ENCODE results near the gene UGGT2. TPM values are rescaled to one million over a fixed set of nuclear protein-coding genes. Genes with fewer than 3 reads are reported as not detected.

Gene UGGT2
- total and polyA plus RNA-seq, 9 of the 15 experiments (the other 6 are each of a cell fraction or from before 2014, with no cell fraction given): 3.5 to 24.5 (median 18.3) TPM

GRCh38 chr13:96018135-96018534 is 35.1 kb downstream of the UGGT2 start:
- CTCF ChIA-PET (ENCODE audit: low intra/inter-chr PET ratio): no interaction called here
- Histone ChIP-seq H4K20me1 (replicated peaks; ENCODE audit: control insufficient read depth, insufficient read depth, low read length) (no peaks in the 10 kb centered on the region), H3K27ac (ENCODE audit: extremely low read depth, low read depth, low read length) (no peak overlapping the region), H3K4me3 (no peak overlapping the region), H3K9me1 (ENCODE audit: control insufficient read depth, insufficient read depth, low read length) (no peaks in the 10 kb centered on the region), H2AFZ (ENCODE audit: low read depth, low read length) (no peak overlapping the region), H3K79me2 (ENCODE audit: control insufficient read depth, insufficient read depth, low read length) (no peaks in the 10 kb centered on the region), H3K4me1 (replicated peaks in 1 of 2; ENCODE audit: control insufficient read depth in 2 of 2, insufficient read depth in 2 of 2, low read length in 2 of 2) (no peaks in the 10 kb centered on the region), H3K36me3 (ENCODE audit: control insufficient read depth, insufficient read depth, low read length) (peaks cover 9% of the 10 kb centered on the region; the same call in 2 of the 3 replicates), H3K9me3 (replicated peaks; ENCODE audit: control insufficient read depth, insufficient read depth, low read depth, low read length) (no peaks in the 10 kb centered on the region), H3K9ac (ENCODE audit: insufficient read depth in 1 of 2, low read depth in 2 of 2, low read length in 2 of 2) (no peak overlapping the region), H3K27me3 (ENCODE audit: control insufficient read depth in 2 of 2, insufficient read depth in 2 of 2, low read length in 2 of 2) (no peaks in the 10 kb centered on the region), H3K4me2 (ENCODE audit: insufficient read depth, low read length) (no peak overlapping the region)
- in situ Hi-C loops (cut with MboI): no loop called here
- no TSS peak for BruUV-seq (replicated peaks)
- POLR2A ChIA-PET: no interaction called here
- FAIRE-seq: no peak
- intact Hi-C loops (cut with micrococcal nuclease): no loop called here
- no peak for DNase-seq (ENCODE audit: extremely low read depth in 1 of 4, low spot score in 3 of 4)
- 95% methylated on average over 3 of the region's 3 CpGs for WGBS (ENCODE audit: insufficient coverage, low coverage, missing lambda C conversion rate)
- no peak for ATAC-seq
- TF ChIP-seq, protein P1, sequence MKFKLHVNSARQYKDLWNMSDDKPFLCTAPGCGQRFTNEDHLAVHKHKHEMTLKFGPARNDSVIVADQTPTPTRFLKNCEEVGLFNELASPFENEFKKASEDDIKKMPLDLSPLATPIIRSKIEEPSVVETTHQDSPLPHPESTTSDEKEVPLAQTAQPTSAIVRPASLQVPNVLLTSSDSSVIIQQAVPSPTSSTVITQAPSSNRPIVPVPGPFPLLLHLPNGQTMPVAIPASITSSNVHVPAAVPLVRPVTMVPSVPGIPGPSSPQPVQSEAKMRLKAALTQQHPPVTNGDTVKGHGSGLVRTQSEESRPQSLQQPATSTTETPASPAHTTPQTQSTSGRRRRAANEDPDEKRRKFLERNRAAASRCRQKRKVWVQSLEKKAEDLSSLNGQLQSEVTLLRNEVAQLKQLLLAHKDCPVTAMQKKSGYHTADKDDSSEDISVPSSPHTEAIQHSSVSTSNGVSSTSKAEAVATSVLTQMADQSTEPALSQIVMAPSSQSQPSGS (CRISPR knock-in tag; IDR thresholded peaks at IDR 0.05): no peak
- no peak for TF ChIP-seq GMEB1 (CRISPR knock-in tag; IDR thresholded peaks at IDR 0.05)
- TF ChIP-seq MCM7 (IDR thresholded peaks at IDR 0.05): no peak
- TF ChIP-seq NCOR1 (IDR thresholded peaks at IDR 0.05): no peak
- no peak for TF ChIP-seq HNRNPLL (IDR thresholded peaks at IDR 0.05; ENCODE audit: low read depth, low read length, poor library complexity, severe bottlenecking)
- TF ChIP-seq ZNF778 (CRISPR knock-in tag; IDR thresholded peaks at IDR 0.05): no peak
- no peak for TF ChIP-seq GTF2F1 (IDR thresholded peaks at IDR 0.05; ENCODE audit: low read depth, low read length)
- no peak for TF ChIP-seq ZNF655 (CRISPR knock-in tag; IDR thresholded peaks at IDR 0.05)
- TF ChIP-seq ZNF445 (CRISPR knock-in tag; IDR thresholded peaks at IDR 0.05; ENCODE audit: low read depth): no peak
- no peak for TF ChIP-seq ELK1 (CRISPR knock-in tag; IDR thresholded peaks at IDR 0.05)
- no peak for TF ChIP-seq EZH2 (IDR thresholded peaks at IDR 0.05; ENCODE audit: borderline replicate concordance, low read depth, low read length)
- TF ChIP-seq PRMT5 (CRISPR knock-in tag; IDR thresholded peaks at IDR 0.05): no peak
- no peak for TF ChIP-seq HEY1 (CRISPR knock-in tag; IDR thresholded peaks at IDR 0.05; ENCODE audit: borderline replicate concordance)
- TF ChIP-seq MTF1 (CRISPR knock-in tag; IDR thresholded peaks at IDR 0.05; ENCODE audit: borderline replicate concordance): no peak
- no peak for TF ChIP-seq MCM3 (IDR thresholded peaks at IDR 0.05)
- no peak for TF ChIP-seq SETDB1 (IDR thresholded peaks at IDR 0.05; ENCODE audit: low read length)
- no peak for TF ChIP-seq CBFA2T3 (IDR thresholded peaks at IDR 0.05)
- TF ChIP-seq, protein P2, sequence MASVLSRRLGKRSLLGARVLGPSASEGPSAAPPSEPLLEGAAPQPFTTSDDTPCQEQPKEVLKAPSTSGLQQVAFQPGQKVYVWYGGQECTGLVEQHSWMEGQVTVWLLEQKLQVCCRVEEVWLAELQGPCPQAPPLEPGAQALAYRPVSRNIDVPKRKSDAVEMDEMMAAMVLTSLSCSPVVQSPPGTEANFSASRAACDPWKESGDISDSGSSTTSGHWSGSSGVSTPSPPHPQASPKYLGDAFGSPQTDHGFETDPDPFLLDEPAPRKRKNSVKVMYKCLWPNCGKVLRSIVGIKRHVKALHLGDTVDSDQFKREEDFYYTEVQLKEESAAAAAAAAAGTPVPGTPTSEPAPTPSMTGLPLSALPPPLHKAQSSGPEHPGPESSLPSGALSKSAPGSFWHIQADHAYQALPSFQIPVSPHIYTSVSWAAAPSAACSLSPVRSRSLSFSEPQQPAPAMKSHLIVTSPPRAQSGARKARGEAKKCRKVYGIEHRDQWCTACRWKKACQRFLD (CRISPR knock-in tag; IDR thresholded peaks at IDR 0.05): no peak
- no peak for TF ChIP-seq COPS2 (conservative IDR thresholded peaks at IDR 0.05)
